Stomach (tissue), 9 donors: ENCODE data around the gene NOLC1. TPM values are rescaled to one million over a fixed set of nuclear protein-coding genes. Genes with fewer than 3 reads are reported as not detected.

Experiments used
- DNase-seq, 2 donors: peaks; one replicate each; pipeline versions ENCODE4 v3.0.0 to v3.0.0-alpha.2; 2013 to 2019
- H3K27ac ChIP-seq, 5 donors: fragments of 200-600 bp in 4 of 5; sonication (generic) in 4 of 5; one replicate each; pipeline ENCODE4 v1.5.1; 2013 to 2019; ENCODE audit warnings: mild to moderate bottlenecking in 1 of 5, moderate library complexity in 1 of 5
- H3K27me3 ChIP-seq, 3 donors: fragments of 200-600 bp; sonication (generic); one replicate each; pipeline ENCODE4 v1.5.1; 2017 to 2019; ENCODE audit warnings: mixed run types in 1 of 3
- H3K36me3 ChIP-seq, 4 donors: fragments of 200-600 bp; sonication (generic); 1 replicate in 3 of 4; 2 replicates in 1 of 4; pipeline ENCODE4 v1.5.1; 2016 to 2019
- H3K4me1 ChIP-seq, 4 donors: fragments of 200-600 bp; sonication (generic); one replicate each; pipeline ENCODE4 v1.5.1; 2016 to 2019
- H3K4me3 ChIP-seq, 4 donors: fragments of 200-600 bp; sonication (generic) in 3 of 4; one replicate each; pipeline ENCODE4 v1.5.1; 2016 to 2019; ENCODE audit warnings: mild to moderate bottlenecking in 1 of 4
- H3K9me3 ChIP-seq, 4 donors: fragments of 200-600 bp; sonication (generic); one replicate each; pipeline ENCODE4 v1.5.1; 2016 to 2019
- CTCF ChIP-seq, 7 experiments: fragments of 450-650 bp in 4 of 7; fragments of 200-600 bp in 3 of 7; sonication (generic) in 3 of 7; IDR thresholded peaks; one replicate each; pipeline ENCODE4 v1.5.1; 2016 to 2019; ENCODE audit warnings: antibody characterized with exemption in 7 of 7, control low read depth in 2 of 7, mild to moderate bottlenecking in 1 of 7
- EP300 ChIP-seq: sonication (generic); formaldehyde crosslinking; IDR thresholded peaks from one replicate; pipeline ENCODE4 v1.6.1; 2017; ENCODE audit warnings: antibody characterized with exemption
- POLR2A ChIP-seq, 4 donors: fragments of 450-650 bp; IDR thresholded peaks; one replicate each; pipeline ENCODE4 v1.6.1; 2016; ENCODE audit warnings: antibody characterized with exemption in 4 of 4, control low read depth in 2 of 4, mild to moderate bottlenecking in 1 of 4, moderate library complexity in 1 of 4
- POLR2AphosphoS5 ChIP-seq, 3 donors: sonication (generic); formaldehyde crosslinking; IDR thresholded peaks; one replicate each; pipeline ENCODE4 v1.6.1; 2016; ENCODE audit warnings: antibody characterized with exemption in 3 of 3
- WGBS, 5 donors: extraction: QIAGEN DNeasy Blood & Tissue Kit in 3 of 5; methylation state at CpG; one replicate each; pipeline versions ENCODE4 v1.1.5 to v1.1.7; 2013 to 2018; 5-methylcytosine and 5-hydroxymethylcytosine counted together
- intact Hi-C: fragments of 100-400 bp; cut with DNase I; formaldehyde crosslinking; loops from one replicate; pipeline ENCODE4 v1.15.1; 2023; ENCODE audit warnings: low total_unique reads
- polyA plus RNA-seq, 3 donors: library from polyadenylated mRNA; stranded (reverse); fragments of 200-250 nt; gene quantifications; one replicate each; pipeline ENCODE4 v1.2.3, GENCODE V29; 2013
- total RNA-seq, 5 donors: library from RNA; depleted of rRNA; stranded (reverse); fragments of >200 nt; gene quantifications; one replicate each; pipeline versions ENCODE4 v1.1.0 to v1.2.3, GENCODE V29; 2014 to 2016
- donor health status: healthy with polysubstance abuse.
- donor health status: Bipolar disorder and iron deficiency.
- donor health status: healthy.

NOLC1 gene
- total and polyA plus RNA-seq, 8 donors, result 9.8 to 73.7 (median 32.2) TPM

- DNase-seq, result no peak
- Histone ChIP-seq H3K9me3 (no peaks in the 10 kb centered on the region), H3K4me1 (peaks cover 0 to 29% (median 9%) of the 10 kb centered on the region in 4 donors), H3K4me3 (no peak overlapping the region), H3K36me3 (peaks cover 71 to 100% (median 95%) of the 10 kb centered on the region in 4 donors), H3K27ac (no peak overlapping the region), H3K27me3 (no peaks in the 10 kb centered on the region)
- 93 to 98% (median 97%) methylated on average over 4 of the region's 4 CpGs for WGBS, 5 donors
- intact Hi-C loops, result no loop called here
- TF ChIP-seq CTCF (IDR thresholded peaks at IDR 0.05) (no peak), POLR2A (IDR thresholded peaks at IDR 0.05) (no peak), POLR2AphosphoS5 (IDR thresholded peaks at IDR 0.05) (no peak), EP300 (no peak)
These were observed 7.6 kb downstream of the NOLC1 start for GRCh38 chr10:102159831-102160230.

- Histone ChIP-seq H3K4me3 (no peak overlapping the region), H3K4me1 (no peaks in the 10 kb centered on the region), H3K27me3 (no peaks in the 10 kb centered on the region), H3K36me3 (peaks cover 54 to 65% (median 60%) of the 10 kb centered on the region in 4 donors), H3K27ac (no peak overlapping the region), H3K9me3 (no peaks in the 10 kb centered on the region)
- no peak for DNase-seq
- intact Hi-C loops, result no loop called here
- no peak for TF ChIP-seq POLR2AphosphoS5 (IDR thresholded peaks at IDR 0.05)
- no peak for TF ChIP-seq CTCF (IDR thresholded peaks at IDR 0.05)
- no peak for TF ChIP-seq EP300
- TF ChIP-seq POLR2A (IDR thresholded peaks at IDR 0.05), result no peak
- WGBS, 5 donors, result 64 to 79% (median 67%) methylated on average over 4 of the region's 4 CpGs
These were observed 11.3 kb downstream of the NOLC1 start for GRCh38 chr10:102163342-102163989.

- Histone ChIP-seq H3K27me3 (no peaks in the 10 kb centered on the region), H3K9me3 (no peaks in the 10 kb centered on the region), H3K4me3 (no peak overlapping the region), H3K4me1 (peaks cover 0 to 13% (median 10%) of the 10 kb centered on the region in 4 donors), H3K27ac (no peak overlapping the region), H3K36me3 (peaks cover 11 to 21% (median 16%) of the 10 kb centered on the region in 4 donors)
- DNase-seq, result no peak
- intact Hi-C loops, result loop anchor here (5.0 kb wide), 1 partner anchor 184 kb away; no protein-coding TSS in a partner anchor
- WGBS, 5 donors, result 52 to 65% (median 63%) methylated on average over 1 of the region's 1 CpG
- TF ChIP-seq POLR2AphosphoS5 (IDR thresholded peaks at IDR 0.05), result no peak
- no peak for TF ChIP-seq POLR2A (IDR thresholded peaks at IDR 0.05)
- TF ChIP-seq CTCF (IDR thresholded peaks at IDR 0.05), result no peak
- TF ChIP-seq EP300, result no peak
These were observed 15.7 kb downstream of the NOLC1 start for GRCh38 chr10:102167861-102168260.

GRCh38 chr10:102170602-102171001 is 18.4 kb downstream of the NOLC1 start:
- intact Hi-C loops, result no loop called here
- 45 to 64% (median 57%) methylated on average over 3 of the region's 3 CpGs for WGBS, 5 donors

More at GRCh38 chr10:102170602-102171001, 18.4 kb downstream of the NOLC1 start:
- Histone ChIP-seq H3K36me3 (no peaks in the 10 kb centered on the region), H3K9me3 (no peaks in the 10 kb centered on the region), H3K4me1 (peaks cover 0 to 13% (median 10%) of the 10 kb centered on the region in 4 donors), H3K27ac (no peak overlapping the region), H3K4me3 (no peak overlapping the region), H3K27me3 (peaks cover 0 to 1% (median 0%) of the 10 kb centered on the region in 3 donors)
- TF ChIP-seq CTCF (IDR thresholded peaks at IDR 0.05), result no peak
- no peak for TF ChIP-seq EP300
- TF ChIP-seq POLR2AphosphoS5 (IDR thresholded peaks at IDR 0.05), result no peak
- no peak for TF ChIP-seq POLR2A (IDR thresholded peaks at IDR 0.05)
- DNase-seq, result no peak
